Subcutaneous adipose tissue (tissue), 4 donors: Measurements from ENCODE around the gene TMEM150C. TPM values are rescaled to one million over a fixed set of nuclear protein-coding genes. Genes with fewer than 3 reads are reported as not detected.

Experiments used
- CTCF ChIP-seq: fragments of 450-650 bp; IDR thresholded peaks from one replicate; pipeline ENCODE4 v1.5.1; 2016; ENCODE audit warnings: low read depth, mild to moderate bottlenecking, control low read depth, antibody characterized with exemption, moderate library complexity
- total RNA-seq, 4 donors: library from RNA; depleted of rRNA; stranded (reverse); fragments of >200 nt; gene quantifications; one replicate each; pipeline ENCODE4 v1.1.0, GENCODE V29; 2016

Gene TMEM150C
- total RNA-seq, 4 donors from 2014 or later = 24.6 to 39.9 (median 34.8) TPM

- no peak for TF ChIP-seq CTCF
Measured at GRCh38 chr4:82515705-82516104, 46.1 kb downstream of the TMEM150C start.

- TF ChIP-seq CTCF = no peak
Measured at GRCh38 chr4:82513382-82513781, 48.4 kb downstream of the TMEM150C start.

- no peak for TF ChIP-seq CTCF
Measured at GRCh38 chr4:82510216-82510615, 51.6 kb downstream of the TMEM150C start.

- no peak for TF ChIP-seq CTCF
Measured at GRCh38 chr4:82508806-82509428, 52.9 kb downstream of the TMEM150C start.

- no peak for TF ChIP-seq CTCF
Measured at GRCh38 chr4:82508011-82508410, 53.8 kb downstream of the TMEM150C start.

- TF ChIP-seq CTCF = no peak
Measured at GRCh38 chr4:82501154-82501442, 60.7 kb downstream of the TMEM150C start.

GRCh38 chr4:82500435-82501153, 61.2 kb downstream of the TMEM150C start:
- no peak for TF ChIP-seq CTCF
